HG02943 (cell line): ENCODE data around the gene CENPP.

Experiments used
- ATAC-seq: cut with Tn5 transposase; IDR thresholded peaks from one replicate; pipeline ENCODE4 v1.9.1; 2021; ENCODE audit warnings: mild to moderate bottlenecking, low read depth, moderate library complexity; ENCODE audit not compliant: unreplicated experiment

The CENPP gene

DNA sequence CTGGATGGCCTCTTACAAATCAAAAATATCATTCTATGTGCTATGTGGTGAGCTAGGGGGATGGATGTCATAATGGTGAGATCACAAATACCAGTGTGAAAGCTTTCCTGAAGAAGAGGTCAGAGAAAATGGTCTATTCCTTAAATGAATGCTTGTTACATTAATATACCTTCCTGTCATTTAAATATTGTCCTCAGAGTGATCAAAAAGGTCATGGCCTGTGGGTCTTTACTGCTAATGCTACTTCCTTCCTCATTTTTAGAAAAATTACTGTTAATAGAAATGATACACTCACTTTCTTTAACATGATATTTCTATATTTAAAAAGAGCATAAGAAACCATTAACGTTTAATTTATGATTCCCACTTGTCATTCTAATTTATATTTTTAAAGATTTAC is 88.8 kb downstream of the CENPP start:
- ATAC-seq = no peak

DNA sequence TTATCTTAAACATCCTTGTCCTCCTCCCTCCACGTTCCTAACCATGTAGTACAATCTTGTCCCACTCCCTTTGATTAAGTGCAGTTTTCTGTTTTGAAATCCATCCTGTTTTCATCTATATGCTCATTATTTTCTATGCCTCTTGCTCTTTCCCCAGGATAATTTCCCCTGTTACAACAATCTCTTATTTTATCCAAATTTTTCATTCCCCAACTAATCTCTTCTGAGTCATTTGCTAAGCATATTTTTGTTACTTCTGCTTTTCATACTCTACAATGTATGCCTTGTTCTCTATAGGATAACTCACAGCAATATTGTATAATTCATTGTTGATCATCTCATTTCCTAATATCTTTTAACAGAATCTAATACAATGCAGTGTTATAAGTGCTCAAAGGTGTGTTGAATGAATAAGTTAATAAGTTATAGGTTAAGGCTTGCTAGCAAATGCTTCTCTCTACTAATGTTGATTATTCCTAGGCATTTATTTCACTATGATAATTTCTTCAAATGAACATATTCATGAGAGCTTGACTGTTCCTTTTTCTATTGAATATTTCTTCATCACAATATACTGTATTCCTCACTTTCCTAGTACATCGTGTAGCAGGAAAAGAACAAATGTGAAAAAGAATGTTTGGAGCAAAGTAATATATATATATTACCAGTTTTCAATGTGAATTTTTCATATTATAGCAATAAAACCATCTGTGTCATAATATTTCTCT is 97.0 kb downstream of the CENPP start:
- ATAC-seq = no peak

DNA sequence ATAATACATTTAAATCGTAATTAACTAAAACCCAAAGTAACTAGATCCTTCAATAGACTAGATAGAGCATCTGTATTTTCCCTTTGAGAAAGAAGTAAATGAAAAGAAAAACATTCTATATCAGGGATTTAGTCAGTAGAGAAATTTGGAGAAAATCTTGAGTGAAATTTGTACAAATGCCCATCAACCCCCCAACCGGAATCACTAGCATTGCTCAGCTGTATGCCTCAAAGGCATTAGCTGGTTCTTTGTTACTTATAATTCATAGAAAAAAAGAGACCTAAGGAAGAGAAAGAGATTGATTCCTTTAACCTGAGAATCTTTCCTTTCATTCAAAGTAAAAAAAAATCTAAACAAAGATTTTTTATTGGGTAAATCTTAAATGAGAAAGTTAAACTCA is 97.9 kb downstream of the CENPP start:
- no peak for ATAC-seq

DNA sequence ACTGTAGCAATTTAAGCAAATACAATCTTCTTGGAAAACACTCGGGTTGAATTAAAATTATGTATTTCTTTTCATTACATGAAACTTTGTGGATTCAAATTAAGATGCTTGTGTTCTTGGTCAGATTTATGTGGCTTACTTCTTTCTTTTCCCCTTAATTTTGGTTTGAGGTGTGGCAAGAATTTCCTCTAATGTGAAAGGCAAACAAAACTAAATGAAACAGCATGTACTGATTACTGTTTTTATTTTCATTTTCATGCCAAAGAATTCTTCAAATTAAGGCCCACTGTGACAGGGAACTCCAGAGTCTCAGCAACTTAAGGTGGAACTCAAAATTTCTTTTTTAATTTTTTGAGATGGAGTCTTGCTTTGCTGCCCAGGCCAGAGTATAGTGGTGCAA is 98.6 kb downstream of the CENPP start, which contains the start of gene OMD:
Gene OMD, minus strand, starts transcription at position 132 of the 400 bp plus-strand sequence. CDS start 6,913 bp downstream, outside the sequence.
- no peak for ATAC-seq

DNA sequence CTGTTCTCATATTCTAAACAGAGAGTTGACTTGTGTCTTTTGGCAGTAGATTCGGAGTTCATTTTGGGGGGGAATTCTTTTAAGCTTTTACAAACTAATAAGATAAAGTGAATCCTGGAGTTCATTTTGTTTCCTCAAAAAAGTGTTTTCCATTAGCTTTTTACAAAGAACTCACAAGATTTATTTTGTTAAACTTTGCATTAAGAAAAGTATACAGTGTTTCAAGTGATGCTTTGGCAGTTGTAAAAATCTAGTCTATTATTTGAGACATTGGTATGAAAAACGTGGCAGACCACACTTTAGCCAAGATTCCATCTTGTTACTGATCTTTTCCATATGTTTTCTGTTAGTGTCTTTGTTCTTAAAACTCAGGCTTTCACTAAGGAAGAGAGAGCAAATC is 99.7 kb downstream of the CENPP start:
- ATAC-seq = no peak

DNA sequence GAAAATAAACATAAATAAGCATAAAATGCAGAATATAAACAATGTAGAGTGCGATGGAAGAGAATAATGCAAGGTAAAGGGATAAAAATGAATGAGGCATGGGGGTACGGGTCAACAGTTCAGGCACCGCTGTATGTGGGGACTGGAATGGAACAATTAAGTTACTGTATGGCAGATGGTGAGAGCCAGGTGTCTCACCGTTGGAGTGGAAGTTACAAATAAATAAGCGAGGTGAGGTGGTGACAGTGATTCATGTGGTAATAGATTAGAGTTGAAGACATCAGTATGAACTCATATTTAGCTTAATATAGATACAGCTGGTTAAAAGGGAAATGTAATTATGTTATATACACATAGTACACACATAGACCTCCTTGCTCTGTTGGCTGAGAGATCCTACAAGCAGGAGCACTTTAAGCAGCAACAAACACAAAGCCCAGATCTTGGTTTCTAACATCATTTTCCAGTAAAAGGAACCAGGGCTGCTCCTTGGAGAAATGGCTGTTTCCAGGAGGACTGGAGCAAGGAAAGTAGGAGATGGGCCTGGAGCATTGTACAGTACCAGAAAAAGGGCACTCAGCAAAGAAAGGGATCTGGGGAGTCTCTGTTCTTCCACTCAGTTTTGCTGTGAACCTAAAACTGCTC is 100.9 kb downstream of the CENPP start:
- no peak for ATAC-seq

DNA sequence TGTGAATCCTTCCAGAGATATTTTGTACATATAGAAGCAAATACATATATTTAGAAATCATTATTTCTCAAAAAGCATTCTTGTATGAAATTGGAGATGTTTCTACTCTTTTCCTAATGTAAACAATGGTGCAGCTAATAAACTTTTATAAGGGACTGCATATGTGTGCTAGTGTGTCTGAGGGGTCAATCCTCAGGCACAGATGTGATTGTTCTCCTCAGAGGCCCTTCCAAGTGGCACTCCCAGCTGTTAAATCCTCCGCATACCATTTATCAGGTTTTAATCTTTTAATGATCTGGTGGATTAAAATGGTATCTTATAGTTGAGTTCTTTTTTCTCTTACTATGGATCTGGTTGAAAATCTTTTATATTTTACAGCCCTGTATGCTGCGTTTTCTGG is 104.1 kb downstream of the CENPP start:
- ATAC-seq = no peak

DNA sequence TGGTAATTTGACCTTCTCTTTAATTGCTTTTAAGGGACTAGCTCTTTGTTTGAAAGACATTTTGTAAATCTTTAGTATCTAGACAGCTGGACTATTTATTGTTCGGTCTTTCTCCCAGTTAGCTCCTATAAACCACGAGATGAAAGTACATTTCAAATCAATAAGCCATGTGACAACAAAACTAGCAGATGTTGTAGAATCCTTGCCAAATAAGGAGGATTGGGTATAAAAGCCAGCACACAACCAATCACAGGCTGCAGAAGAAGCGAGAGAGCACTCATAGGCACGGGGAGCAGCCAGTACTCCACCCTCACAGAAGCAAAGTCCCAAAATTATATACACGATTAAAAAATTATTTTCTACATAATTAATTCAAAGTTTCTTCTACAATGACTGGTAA is 106.6 kb downstream of the CENPP start:
- ATAC-seq = no peak

DNA sequence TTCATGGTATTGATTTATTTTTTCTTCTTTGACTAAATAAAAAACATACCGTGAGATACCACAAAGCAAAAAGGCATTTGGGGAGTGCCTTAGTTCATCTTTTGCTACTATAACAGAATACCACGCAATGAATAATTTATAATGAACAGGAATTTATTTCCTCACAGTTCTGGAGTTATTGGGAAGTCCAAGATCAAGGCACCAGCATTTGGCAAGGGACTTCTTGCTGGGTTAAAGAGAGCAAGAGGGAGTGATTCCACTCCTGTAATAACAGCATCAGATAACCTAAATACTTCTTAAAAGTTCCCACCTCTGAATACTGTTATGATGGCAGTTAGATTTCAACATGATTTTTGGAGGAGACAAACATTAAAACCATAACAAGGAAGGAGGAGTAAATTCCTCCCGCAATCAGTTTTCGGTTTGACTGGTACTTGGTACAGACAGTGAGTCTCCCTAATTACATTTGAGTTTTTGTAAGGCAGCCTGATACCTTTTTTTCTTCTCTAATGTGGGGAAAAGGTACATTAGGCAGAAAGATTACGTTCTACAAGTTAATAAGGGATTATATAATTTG is 107.3 kb downstream of the CENPP start:
- no peak for ATAC-seq

DNA sequence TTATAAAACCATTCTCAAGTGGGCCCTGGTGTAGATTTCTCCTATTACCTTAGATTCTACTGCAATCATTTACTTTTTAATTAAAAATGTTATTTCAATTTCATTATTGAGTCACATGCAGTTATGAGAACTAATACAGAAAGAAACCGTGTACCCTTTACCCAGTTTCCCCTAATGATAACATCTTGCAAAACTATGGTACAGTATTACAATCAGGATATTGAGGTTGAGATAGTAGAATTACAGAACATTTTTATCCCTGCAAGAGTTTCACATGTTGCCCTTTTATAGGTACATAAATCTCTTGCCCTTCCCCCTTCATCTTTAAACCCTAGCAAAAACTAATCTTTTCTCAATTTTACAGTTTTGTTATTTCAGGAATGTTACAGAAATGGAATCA is 109.5 kb downstream of the CENPP start:
- no peak for ATAC-seq

DNA sequence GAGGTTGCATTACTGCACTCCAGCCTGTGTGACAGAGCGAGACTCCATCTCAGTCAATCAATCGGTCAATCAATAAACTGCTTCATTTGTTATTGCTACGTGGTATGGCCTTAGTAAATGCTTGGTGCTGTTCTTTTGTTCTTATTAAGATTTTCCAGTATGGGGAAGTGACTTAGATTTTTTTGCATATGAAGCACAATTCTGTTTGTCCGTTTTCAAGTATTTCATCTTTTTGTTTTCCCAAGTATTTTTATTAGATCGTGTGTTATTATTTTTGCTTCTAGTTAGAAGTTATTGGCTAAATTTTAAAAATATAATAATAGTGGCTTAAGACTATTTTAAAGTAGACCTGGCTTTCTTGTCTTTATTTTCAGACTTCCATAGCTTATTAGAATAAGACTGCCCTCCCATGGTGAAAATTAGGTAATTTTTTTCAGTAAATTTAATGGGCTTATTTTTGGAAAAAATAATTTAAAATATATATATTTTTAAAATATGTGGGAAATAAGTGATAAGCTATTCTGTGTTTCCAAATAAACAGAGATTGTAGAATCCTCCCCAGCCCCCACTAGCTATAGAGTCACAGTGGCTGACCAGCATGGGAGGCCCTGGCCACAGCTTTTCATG is 113.3 kb downstream of the CENPP start:
- ATAC-seq = no peak

DNA sequence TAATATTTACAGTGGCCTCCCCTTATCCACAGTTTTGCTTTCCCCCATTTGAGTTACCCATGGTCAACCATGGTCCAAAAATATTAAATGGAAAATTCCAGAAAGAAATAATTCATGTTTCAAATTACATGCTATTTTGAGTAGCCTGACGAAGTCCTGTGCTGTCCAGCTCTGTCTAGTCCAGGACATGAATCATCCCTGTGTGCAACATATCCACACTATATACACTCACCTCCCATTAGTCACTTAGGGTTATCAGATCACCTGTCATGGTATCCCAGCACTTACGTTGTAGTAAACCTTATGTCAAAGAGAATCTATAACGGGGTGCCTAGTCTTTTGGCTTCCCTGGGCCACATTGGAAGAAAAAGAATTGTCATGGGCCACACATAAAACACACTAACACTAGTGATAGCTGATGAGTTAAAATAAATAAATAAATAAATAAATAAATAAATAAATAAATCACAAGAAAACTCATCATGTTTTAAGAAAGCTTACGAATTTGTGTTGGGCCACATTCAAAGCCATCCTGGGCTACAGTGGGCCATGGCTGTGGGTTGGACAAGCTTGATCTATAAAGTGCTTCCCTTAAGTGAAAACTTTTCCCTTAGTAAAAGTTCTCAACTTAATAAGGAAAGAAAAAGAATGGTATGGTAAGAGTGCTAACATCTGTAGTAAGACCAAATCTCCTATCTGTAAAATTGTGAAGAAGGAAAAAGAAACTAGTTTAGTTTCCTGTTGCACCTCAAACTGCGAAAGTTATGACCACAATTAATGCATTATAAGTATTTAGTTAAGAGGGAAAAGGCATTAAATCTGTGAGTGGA is 114.4 kb downstream of the CENPP start:
- ATAC-seq = no peak

DNA sequence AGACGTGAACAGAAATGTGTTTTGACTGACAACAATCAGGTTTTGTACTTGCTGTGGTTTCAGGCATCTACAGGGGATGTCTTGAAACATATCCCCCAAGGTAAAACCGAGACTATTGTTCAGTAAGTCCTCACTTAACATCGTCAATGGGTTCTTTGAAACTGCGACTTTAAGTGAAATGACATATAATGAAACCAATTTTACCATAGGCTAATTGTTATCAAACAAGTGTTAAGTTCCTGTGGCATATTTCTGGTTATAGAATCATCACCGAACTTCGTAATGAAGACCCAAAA is 114.9 kb downstream of the CENPP start:
- no peak for ATAC-seq

DNA sequence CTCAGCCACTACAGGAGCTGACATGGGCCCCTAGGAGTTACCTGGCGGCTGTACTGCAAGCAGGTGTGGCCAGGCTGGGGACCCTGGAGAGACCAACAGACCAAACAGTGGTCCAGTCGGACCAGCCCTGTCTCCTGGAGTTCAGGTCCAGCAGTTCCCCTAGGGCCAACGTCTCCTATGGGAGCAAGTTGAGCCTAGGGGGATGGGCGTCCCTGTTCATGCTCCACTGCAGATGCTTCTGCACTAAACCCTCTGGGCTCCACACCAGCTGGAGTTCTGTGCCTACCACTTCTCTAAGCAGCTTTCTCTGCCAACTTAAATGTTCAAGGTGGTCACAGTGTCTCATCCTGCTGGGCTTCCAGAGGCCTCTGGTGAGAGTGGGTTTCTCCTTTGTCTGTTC is 119.1 kb downstream of the CENPP start:
- no peak for ATAC-seq

DNA sequence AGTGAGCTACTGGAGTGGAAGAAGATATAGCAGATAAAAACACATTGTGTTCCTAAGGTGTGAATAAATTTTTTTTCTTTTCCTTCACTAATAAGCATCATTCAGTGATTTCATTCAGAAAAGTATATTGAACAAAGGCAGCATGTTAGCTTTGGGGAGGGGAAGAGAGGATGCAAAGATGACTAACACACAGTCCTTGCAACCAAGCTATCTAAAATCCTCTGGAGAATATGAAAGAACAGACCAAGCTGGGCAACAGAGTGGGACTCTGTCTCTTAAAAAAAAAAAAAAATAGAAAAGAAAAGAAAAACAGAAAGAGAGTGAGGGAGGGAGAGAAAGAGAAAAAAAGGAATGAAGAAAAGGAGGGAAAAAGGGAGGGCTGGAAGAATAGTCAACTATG is 120.8 kb downstream of the CENPP start:
- ATAC-seq = no peak

DNA sequence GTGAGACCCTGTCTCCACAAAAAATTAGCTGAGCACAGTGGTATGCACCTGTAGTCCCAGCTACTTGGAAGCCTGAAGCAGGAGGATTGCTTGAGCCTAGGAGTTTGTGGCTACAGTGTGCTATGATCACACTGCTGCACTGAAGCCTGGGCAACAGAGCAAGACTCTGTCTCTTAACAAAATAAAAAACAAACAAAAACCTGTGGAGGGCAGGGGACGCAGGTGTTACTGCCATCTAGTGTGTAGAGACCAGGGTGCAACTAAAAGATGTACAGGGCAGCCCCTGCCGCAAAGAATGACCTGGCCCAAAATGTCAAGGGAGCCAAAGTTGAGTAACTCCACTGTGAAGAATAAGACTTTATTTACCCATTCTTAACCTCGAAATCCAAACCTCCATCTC is 129.5 kb downstream of the CENPP start:
- no peak for ATAC-seq

DNA sequence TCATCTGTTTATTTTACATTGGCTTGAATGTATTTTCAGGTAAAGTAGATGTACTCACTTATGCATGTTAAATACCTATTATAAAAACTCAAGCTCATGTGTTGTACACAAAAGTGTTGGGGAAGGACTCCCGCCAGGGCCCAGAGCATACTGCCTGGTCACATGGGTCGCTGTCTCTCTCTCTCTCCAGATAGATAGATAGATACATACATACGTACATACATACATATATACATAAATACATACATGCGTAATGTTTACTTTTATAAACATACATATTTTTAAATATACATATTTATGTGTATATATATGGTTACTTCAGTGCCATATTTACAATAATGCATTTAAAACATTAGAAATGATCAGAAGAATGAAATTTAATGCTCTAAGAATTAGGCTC is 131.8 kb downstream of the CENPP start:
- no peak for ATAC-seq

DNA sequence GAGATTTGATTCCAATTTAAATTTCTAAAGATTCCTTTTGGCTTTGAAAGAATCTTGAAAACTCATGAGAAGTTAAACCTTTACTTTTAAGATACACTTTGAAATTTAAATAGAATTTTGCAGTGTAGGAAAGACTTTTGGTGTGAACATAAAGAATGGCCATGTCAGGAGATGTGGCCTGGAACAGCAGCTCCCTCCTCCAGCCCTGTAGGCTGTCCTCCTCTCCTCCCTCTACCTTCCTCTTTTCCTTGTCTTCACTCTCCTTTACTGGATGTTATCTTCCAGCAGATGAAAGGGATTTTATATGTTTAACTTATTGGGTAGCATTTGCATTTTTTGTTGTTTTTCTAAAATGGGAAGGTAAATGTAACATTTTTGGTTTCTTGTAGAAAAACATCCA is 137.6 kb downstream of the CENPP start:
- no peak for ATAC-seq

DNA sequence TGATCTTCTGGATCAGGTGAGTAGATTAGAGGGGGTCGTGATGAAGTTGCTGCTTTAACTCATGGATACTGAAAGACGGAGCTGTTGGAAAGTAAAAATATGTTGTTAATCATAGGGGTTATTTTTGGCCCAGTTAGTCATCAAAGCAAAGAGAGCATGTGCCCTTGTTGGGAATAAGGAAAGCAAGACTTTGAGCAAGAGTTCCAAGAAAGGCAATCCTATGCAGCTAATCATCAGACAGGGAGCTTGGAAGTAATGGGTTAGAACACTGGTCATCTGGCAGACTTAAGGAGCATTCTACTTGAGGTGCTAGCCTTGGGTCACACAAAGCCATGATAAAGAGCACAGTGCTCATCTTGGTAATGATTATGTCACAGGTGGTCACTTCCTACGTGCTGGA is 138.2 kb downstream of the CENPP start:
- ATAC-seq = no peak

DNA sequence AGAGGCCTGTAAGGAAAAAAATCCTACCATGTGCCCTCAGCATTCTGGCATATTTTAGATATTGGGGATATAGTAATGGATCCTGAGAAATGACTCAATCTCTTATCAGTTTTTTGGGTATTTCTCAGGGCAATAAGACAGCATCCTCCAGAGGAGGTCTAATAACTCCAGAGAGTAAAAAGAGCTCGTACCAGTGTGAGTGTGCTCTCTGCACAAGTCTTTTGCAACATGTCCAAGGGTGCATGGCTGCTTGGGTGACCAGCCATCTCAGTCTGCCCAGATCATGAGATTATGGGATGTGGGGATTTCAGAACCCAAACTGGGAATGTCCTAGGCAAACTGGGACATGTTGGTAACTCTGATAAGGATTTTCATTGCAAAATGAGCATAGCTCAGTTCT is 141.3 kb downstream of the CENPP start:
- ATAC-seq = no peak

DNA sequence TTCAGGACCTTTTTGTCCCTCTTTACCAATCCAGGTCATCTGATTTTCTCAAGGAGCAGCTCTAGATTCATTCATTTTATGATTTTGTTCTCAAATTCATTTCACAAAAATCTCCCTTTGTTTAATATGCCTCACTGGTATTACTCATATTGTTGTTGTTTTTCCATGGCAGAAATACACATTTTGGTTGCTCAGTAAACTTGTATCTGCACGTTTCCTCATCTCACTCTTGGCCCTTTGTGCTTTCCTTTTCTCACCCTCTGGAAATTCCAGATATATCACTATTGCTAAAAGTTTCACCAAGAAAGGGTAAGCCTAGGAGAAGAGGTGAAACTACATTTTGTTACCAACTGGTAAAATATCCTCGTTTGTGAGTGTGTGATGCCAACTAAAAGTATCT is 141.8 kb downstream of the CENPP start:
- ATAC-seq = no peak
